ENCODE results near the gene IGFL4.

The IGFL4 gene

GRCh38 chr19:46060012-46060411 lies 19.2 kb upstream of the IGFL4 start:
- DNase-seq = no peak

GRCh38 chr19:46058778-46059177 lies 18.0 kb upstream of the IGFL4 start:
- DNase-seq = no peak

- DNase-seq = no peak
These were observed 15.7 kb upstream of the IGFL4 start for GRCh38 chr19:46056536-46056935.

GRCh38 chr19:46052896-46053295 lies 12.1 kb upstream of the IGFL4 start:
- no peak for DNase-seq

- DNase-seq = no peak
These were observed 8.8 kb upstream of the IGFL4 start for GRCh38 chr19:46049597-46049996.

GRCh38 chr19:46043519-46043918 lies 2.7 kb upstream of the IGFL4 start:
- DNase-seq = no peak

GRCh38 chr19:46042252-46042883 lies 1.6 kb upstream of the IGFL4 start:
- no peak for DNase-seq

- no peak for DNase-seq
These were observed 677 bp downstream of the IGFL4 start for GRCh38 chr19:46040125-46040524.

- no peak for DNase-seq
These were observed 4.1 kb downstream of the IGFL4 start for GRCh38 chr19:46036744-46037128.

GRCh38 chr19:46035986-46036743 lies 4.6 kb downstream of the IGFL4 start:
- no peak for DNase-seq

GRCh38 chr19:46035546-46035945 lies 5.3 kb downstream of the IGFL4 start:
- no peak for DNase-seq

GRCh38 chr19:46033401-46033800 lies 7.4 kb downstream of the IGFL4 start:
- no peak for DNase-seq

- DNase-seq = no peak
These were observed 8.2 kb downstream of the IGFL4 start for GRCh38 chr19:46032597-46033025.

GRCh38 chr19:46031781-46032596 lies 8.8 kb downstream of the IGFL4 start:
- DNase-seq = no peak

GRCh38 chr19:46030812-46031550 lies 9.8 kb downstream of the IGFL4 start:
- DNase-seq = no peak

GRCh38 chr19:46025835-46026234 lies 15.0 kb downstream of the IGFL4 start:
- DNase-seq = no peak

GRCh38 chr19:46023311-46023779 lies 17.5 kb downstream of the IGFL4 start:
- DNase-seq = no peak

- no peak for DNase-seq
These were observed 18.1 kb downstream of the IGFL4 start, which contains the start of gene PGLYRP1 for GRCh38 chr19:46022431-46023310. Gene PGLYRP1 (minus strand): TSS chr19:46023053. CDS start chr19:46023021, 32 bp downstream.

- DNase-seq = no peak
These were observed 18.8 kb downstream of the IGFL4 start for GRCh38 chr19:46022061-46022430.

GRCh38 chr19:46021531-46022041 lies 19.2 kb downstream of the IGFL4 start:
- DNase-seq = no peak

GRCh38 chr19:46020819-46021125 lies 20.0 kb downstream of the IGFL4 start:
- DNase-seq = no peak

- no peak for DNase-seq
These were observed 21.5 kb downstream of the IGFL4 start for GRCh38 chr19:46019270-46019669.
